ENCODE measurements around the gene MAPKAPK2. TPM values are rescaled to one million over a fixed set of nuclear protein-coding genes. Genes with fewer than 3 reads are reported as not detected.
A peak's percentile ranks its signal among the peaks of the same experiment; 100 is the strongest.

MAPKAPK2 gene
- total RNA-seq, 1 donor from 2014 or later: 103 TPM

DNA sequence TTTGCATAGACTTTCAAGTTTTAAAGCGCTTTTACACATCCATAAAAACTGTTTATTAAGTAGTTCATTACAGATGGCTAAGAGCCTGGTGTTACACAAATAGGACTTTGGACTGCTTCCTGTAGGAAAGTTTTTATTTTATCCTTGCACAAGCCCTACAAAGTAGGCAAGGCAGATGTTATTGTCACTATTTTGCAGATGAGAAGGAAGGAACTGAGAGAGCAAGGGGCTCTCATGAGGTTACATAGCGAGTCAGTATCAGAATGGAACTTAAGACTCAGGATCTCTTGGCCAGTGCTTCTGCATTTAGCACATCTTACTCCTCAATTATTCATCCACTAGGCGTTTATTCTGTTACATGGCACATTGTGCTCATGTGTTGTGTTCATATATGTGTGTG, 2.6 kb upstream of the MAPKAPK2 start:
- no peak for DNase-seq (ENCODE audit: low spot score)

GRCh38 chr1:206683313-206683712, 1.4 kb upstream of the MAPKAPK2 start:
- DNase-seq (ENCODE audit: low spot score): no peak

DNA sequence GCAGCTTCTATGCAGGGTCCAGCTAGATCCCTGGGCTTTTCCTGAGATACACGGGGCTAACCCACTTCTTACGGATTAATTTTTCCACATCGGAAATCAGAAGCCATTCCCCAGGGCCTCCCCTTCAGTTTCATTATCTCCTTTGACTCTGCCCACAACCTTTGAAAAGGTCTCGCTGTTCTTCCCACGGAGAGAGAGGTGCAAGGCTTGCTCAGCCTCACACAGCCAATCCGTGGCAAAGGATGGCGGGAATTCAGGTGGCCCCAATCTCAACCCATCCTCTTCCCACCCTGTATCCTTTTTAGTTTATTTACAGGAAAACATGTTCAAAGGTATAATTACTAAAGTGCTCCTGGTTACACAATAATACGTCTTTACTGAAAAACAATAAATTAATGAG, 702 bp upstream of the MAPKAPK2 start:
- no peak for DNase-seq (ENCODE audit: low spot score)

DNA sequence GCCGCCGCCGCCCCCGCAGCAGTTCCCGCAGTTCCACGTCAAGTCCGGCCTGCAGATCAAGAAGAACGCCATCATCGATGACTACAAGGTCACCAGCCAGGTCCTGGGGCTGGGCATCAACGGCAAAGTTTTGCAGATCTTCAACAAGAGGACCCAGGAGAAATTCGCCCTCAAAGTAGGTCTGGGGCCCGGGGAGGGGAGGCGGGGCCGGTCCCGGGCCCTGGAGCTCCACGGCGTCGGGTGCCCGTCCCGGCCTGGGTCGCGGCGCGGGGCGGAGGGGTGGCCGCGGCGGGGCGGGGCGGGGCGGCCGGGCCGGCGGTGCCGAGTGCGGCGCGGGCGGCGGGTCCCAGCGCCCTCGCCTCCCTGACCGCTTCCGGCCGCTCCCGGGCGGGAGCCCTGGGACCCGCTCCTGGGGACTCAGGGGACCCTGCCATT, 646 bp downstream of the MAPKAPK2 start:
- no peak for DNase-seq (ENCODE audit: low spot score)

GRCh38 chr1:206685769-206686477, 1.2 kb downstream of the MAPKAPK2 start:
- no peak for DNase-seq (ENCODE audit: low spot score)

DNA sequence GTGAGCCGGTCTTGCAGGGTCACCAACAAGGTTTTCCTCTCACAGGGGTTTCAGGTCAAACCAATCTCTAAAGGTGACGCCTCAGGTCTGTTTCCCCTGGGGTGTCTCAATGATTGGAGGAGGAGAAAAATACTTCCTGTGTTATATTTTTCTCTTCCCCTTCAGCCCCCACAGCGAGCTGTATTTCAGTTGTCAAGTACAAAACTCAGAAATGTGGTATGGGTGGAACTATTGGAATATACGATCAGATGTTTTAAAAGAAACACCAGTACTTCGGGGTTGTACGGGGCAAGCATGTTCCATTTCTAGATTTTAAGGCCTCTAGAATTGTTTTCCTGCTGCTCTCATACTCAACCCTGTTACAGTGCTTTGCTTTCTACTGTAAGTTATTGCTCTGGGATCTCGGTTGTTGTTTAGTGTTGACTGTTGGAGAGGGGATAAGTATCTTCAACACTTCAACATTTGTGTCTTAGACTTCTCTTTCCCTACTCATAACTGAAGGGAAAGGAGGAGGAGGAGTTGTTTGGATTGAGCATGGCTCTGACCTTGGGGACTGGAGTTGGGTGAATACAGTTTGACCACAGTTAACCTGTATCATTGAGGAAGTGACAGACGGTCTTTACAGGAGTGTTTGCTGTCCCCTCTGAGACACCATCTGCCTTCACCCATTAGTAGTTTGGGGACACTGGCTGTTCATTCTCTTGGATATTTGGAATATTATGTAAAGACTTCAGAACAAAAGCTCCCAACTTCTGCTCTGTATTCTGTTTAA, 2.0 kb downstream of the MAPKAPK2 start:
- DNase-seq (ENCODE audit: low spot score): no peak

DNA sequence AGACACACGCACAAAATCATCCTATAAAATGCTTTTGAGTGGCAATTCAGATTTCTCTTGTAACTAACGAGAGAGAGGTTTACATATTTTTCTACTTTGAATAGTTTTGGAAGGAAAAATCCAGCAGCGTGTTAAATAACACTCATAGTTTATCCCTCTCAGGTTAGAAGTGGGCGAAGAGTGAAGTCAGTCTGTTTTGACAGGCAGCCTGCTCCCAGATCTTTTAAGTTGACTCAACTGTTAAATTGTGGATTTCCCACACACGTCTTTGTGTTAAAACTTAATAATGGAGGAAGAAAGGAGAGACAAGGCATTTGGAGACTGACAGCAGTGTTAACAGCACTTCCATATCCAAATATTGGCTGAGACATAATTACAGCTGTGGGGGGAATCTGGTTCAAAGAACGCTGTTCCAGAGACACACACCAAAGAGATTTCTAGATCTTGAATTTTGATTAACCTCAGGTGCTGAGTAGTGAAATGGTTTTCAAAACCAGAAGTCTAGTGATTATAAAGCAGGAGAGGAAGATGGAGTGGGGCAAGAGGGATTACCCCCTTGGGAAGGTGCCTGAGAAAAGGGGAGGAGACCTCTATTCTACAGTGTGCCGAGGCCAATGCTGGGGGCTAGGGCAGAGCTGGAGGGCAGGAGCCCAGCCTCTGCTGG, 2.7 kb downstream of the MAPKAPK2 start:
- no peak for DNase-seq (ENCODE audit: low spot score)

- peak; percentile 69 for DNase-seq (ENCODE audit: low spot score)
These were observed 3.3 kb downstream of the MAPKAPK2 start for GRCh38 chr1:206687915-206688442.

DNA sequence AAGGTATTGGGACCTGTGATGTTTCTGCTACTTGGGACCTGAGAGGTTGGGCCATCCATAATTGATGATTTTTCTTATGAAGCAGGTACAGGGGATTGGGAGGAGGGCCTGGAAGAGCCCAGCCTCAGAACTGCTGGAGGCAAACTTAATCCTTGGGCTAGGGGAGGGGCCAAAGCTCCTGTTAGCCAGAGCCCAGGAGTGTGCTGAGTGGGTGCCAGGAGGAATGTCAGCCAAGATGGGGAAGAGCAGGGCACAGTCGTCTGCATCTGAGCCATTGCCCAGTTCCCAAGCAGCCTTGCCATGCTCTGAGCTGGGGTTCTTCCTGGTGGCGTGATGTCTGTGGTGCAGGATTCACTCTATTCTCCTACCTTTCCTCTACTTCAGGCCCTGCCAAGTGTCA, 5.8 kb downstream of the MAPKAPK2 start:
- DNase-seq (ENCODE audit: low spot score): peak; percentile 72

- peak; percentile 49 for DNase-seq (ENCODE audit: low spot score)
These were observed 6.9 kb downstream of the MAPKAPK2 start for GRCh38 chr1:206691604-206692003.

GRCh38 chr1:206693029-206693428, 8.3 kb downstream of the MAPKAPK2 start:
- peak; percentile 85 for DNase-seq (ENCODE audit: low spot score)

DNA sequence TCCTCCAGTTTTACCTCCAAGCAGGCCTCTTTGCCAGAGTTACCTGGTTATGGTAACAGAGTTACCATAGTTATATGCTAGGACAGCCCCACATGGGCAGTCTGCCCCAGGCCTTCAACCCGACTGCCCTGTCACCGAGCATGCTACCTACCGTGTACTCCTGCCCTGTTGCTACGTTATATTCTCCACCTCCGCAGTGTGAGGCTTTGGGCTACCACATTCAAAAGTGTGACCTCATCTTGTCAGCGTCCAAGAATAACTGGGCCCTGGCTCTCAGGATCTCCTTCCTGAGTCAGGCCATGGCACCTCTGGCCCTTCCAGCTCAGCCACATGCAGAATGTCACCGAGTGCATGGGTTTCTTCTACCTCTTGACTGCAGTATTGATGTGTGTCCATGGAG, 8.9 kb downstream of the MAPKAPK2 start:
- DNase-seq (ENCODE audit: low spot score): peak; percentile 65

GRCh38 chr1:206694171-206695124, 9.7 kb downstream of the MAPKAPK2 start:
- peak; percentile 67 for DNase-seq (ENCODE audit: low spot score)

- DNase-seq (ENCODE audit: low spot score): peak; percentile 60
These were observed 11.0 kb downstream of the MAPKAPK2 start for GRCh38 chr1:206695733-206696132.

GRCh38 chr1:206696812-206697585, 12.3 kb downstream of the MAPKAPK2 start:
- peak; percentile 24 for DNase-seq (ENCODE audit: low spot score)

GRCh38 chr1:206698011-206698410, 13.3 kb downstream of the MAPKAPK2 start:
- peak; percentile 30 for DNase-seq (ENCODE audit: low spot score)

- DNase-seq (ENCODE audit: low spot score): peak; percentile 65
These were observed 14.4 kb downstream of the MAPKAPK2 start for GRCh38 chr1:206699000-206699586.

GRCh38 chr1:206699626-206700025, 14.9 kb downstream of the MAPKAPK2 start:
- DNase-seq (ENCODE audit: low spot score): peak; percentile 60

- DNase-seq (ENCODE audit: low spot score): peak; percentile 53
These were observed 15.8 kb downstream of the MAPKAPK2 start for GRCh38 chr1:206700445-206701036.

All from mesenteric fat pad (tissue), 1 donor.